Osteocyte (in vitro differentiated cells): ENCODE results near the gene IDUA. TPM values are rescaled to one million over a fixed set of nuclear protein-coding genes. Genes with fewer than 3 reads are reported as not detected.

ENCODE experiments used
- DNase-seq: peaks from one replicate; pipeline ENCODE4 v3.0.0; 2021; ENCODE audit warnings: mixed read lengths; ENCODE audit not compliant: unreplicated experiment; ENCODE audit errors: extremely low spot score
- H3K27ac Mint-ChIP-seq: one replicate; pipeline ENCODE4 v1.8.0; 2021; ENCODE audit warnings: mild to moderate bottlenecking, mixed read lengths; ENCODE audit not compliant: unreplicated experiment
- H3K27me3 Mint-ChIP-seq: one replicate; pipeline ENCODE4 v1.8.0; 2021; ENCODE audit warnings: mixed read lengths; ENCODE audit not compliant: unreplicated experiment
- H3K36me3 Mint-ChIP-seq: one replicate; pipeline ENCODE4 v1.8.0; 2021; ENCODE audit warnings: mixed read lengths; ENCODE audit not compliant: unreplicated experiment
- H3K4me1 Mint-ChIP-seq: one replicate; pipeline ENCODE4 v1.8.0; 2021; ENCODE audit warnings: mixed read lengths; ENCODE audit not compliant: unreplicated experiment
- H3K4me3 Mint-ChIP-seq: one replicate; pipeline ENCODE4 v1.8.0; 2021; ENCODE audit warnings: mild to moderate bottlenecking, moderate library complexity, mixed read lengths; ENCODE audit not compliant: unreplicated experiment
- H3K9me3 Mint-ChIP-seq: one replicate; pipeline ENCODE4 v1.8.0; 2021; ENCODE audit warnings: mixed read lengths; ENCODE audit not compliant: unreplicated experiment
- CTCF ChIP-seq: fragments of 200-600 bp; sonication (generic); IDR thresholded peaks from 2 replicates; pipeline ENCODE4 v1.5.0; 2021; ENCODE audit warnings: antibody characterized with exemption, mild to moderate bottlenecking, moderate library complexity
- total RNA-seq: library from RNA; stranded (reverse); gene quantifications from 2 replicates; pipeline ENCODE4 v1.2.1, GENCODE V29; 2021

Gene IDUA
- total RNA-seq, 1 donor from 2014 or later: 67.8 TPM

DNA sequence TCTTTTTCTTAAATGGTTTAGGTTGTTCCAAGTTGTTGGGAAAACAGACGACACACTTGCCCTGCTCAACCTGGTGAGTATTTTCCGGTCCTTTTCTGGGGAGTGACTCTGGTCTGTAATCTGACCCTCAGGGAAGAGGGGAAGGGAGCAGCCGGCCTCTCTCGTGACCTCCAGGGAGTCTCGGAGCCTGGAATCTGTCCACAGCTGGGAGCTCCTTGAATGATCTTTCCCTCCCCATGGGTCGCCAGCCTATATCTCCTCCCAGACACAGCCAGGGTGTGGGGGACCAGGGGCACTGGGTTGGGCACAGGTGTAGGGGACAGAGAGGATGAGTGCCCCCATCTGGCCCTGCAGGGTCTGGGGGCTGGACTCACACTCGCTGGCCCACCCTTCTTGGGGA lies 35.7 kb upstream of the IDUA start:
- Mint-ChIP-seq H3K4me3 (no peak overlapping the region), H3K27me3 (no peaks in the 10 kb centered on the region), H3K27ac (no peak overlapping the region), H3K4me1 (no peaks in the 10 kb centered on the region), H3K9me3 (no peaks in the 10 kb centered on the region), H3K36me3 (peaks cover 6% of the 10 kb centered on the region)
- TF ChIP-seq CTCF: no peak
- no peak for DNase-seq

DNA sequence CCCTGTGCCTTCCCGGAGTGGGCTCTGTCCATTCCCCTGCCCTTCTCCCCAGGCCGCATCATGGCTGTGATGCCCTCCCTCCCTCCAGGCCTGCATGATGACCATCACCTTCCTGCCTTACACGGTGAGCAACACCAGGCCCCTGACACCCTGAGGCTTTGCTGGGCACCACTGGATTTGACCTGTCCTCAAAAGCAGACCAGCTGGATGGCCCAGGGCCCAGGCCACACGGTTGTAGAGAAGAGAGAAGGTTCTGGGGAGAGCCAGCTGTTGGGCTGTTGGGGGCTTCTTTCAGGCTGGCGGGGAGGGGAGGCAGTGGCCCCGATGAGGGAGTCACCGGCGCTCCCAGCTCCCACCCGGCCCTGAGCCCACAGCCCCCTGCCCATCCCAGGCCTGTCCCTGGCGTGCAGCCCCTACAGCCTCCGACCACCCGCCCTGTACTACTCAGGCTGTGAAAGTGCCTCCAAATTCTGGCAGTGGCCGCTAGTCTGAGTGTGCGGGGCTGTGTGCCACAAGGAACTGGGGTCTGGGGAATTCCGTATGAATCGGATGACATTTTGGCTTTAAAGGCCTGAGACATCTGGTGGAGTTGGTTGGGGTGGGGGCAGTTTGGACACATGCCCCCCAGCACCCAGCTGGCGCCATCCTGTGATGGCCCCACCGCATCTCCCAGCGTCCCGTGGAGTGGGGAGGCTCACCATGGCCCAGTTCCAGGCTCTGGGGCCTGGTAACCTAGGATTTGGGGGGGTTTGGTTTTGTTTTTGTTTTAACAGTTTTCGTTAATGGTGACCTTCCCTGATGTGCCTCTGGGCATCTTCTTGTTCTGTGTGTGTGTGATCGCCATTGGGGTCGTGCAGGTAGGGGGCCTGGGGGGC lies 35.0 kb upstream of the IDUA start:
- Mint-ChIP-seq H3K27ac (no peak overlapping the region), H3K4me3 (no peak overlapping the region), H3K27me3 (no peaks in the 10 kb centered on the region), H3K9me3 (no peaks in the 10 kb centered on the region), H3K4me1 (no peaks in the 10 kb centered on the region), H3K36me3 (peaks cover 6% of the 10 kb centered on the region)
- TF ChIP-seq CTCF: no peak
- DNase-seq: no peak

DNA sequence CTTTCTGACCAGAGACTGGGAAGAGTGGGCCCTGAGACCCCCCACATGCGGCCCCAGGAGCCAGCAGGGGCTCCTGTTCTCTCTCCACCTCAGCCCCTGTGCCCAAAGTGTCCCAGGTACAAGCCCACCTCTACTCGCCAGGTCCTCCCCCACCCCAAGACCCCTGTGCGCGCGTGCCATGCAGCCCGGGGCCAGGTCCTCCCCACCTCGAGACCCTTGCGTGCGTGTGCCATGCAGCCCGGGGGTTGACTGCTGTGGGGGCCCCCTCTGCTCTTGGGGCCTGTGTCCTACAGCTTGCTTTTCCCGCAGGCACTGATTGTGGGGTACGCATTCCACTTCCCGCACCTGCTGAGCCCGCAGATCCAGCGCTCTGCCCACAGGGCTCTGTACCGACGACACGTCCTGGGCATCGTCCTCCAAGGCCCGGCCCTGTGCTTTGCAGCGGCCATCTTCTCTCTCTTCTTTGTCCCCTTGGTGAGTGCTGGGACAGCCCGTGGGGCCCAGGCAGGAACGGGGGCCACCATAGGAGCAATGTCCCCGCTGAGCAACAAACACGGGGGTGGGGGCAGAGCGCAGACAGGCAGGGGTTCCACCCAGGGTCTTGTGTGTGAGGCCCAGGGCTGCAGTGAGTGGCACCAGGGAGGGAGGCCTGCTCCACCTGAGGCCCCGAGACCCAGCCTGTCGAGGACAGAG lies 33.8 kb upstream of the IDUA start:
- no peaks in the 10 kb centered on the region for H3K4me1 Mint-ChIP-seq

GRCh38 chr4:953574-953915 lies 33.3 kb upstream of the IDUA start:
- Mint-ChIP-seq H3K4me3 (no peak overlapping the region), H3K36me3 (peaks cover 8% of the 10 kb centered on the region), H3K9me3 (no peaks in the 10 kb centered on the region), H3K27ac (no peak overlapping the region), H3K27me3 (no peaks in the 10 kb centered on the region), H3K4me1 (no peaks in the 10 kb centered on the region)
- no peak for TF ChIP-seq CTCF
- no peak for DNase-seq

More for the DNA sequence above, 33.8 kb upstream of the IDUA start:
- Mint-ChIP-seq H3K36me3 (peaks cover 8% of the 10 kb centered on the region), H3K27me3 (no peaks in the 10 kb centered on the region), H3K4me3 (no peak overlapping the region), H3K27ac (no peak overlapping the region), H3K9me3 (no peaks in the 10 kb centered on the region)
- TF ChIP-seq CTCF: no peak
- no peak for DNase-seq
